GM12878 (cell line): ENCODE measurements around the gene COL5A3.

Experiments
- CTCF ChIP-seq, 3 experiments: IDR thresholded peaks in 2 of 3; conservative IDR thresholded peaks in 1 of 3; 2 replicates each; pipeline ENCODE4 v1.5.1; 2011; ENCODE audit warnings: low read depth in 3 of 3, low read length in 3 of 3, mild to moderate bottlenecking in 3 of 3, control low read depth in 2 of 3, moderate library complexity in 2 of 3, inconsistent platforms in 1 of 3, mixed read lengths in 1 of 3; ENCODE audit not compliant: control insufficient read depth in 2 of 3, insufficient read depth in 1 of 3; ENCODE audit errors: extremely low read depth in 1 of 3
- FOXM1 ChIP-seq: IDR thresholded peaks from 2 replicates; pipeline ENCODE4 v1.6.1; 2012; ENCODE audit warnings: low read depth, mild to moderate bottlenecking, inconsistent platforms, low read length, moderate library complexity
- GABPA ChIP-seq: IDR thresholded peaks from 2 replicates; pipeline ENCODE4 v1.6.1; 2014; ENCODE audit warnings: antibody characterized with exemption, low read depth, mild to moderate bottlenecking, inconsistent platforms
- POLR2A ChIP-seq: IDR thresholded peaks from 2 replicates; pipeline ENCODE4 v1.6.1; 2011; ENCODE audit warnings: low read depth, mild to moderate bottlenecking, low read length
- RCOR1 ChIP-seq: conservative IDR thresholded peaks from 2 replicates; pipeline ENCODE4 v1.6.1; 2012; ENCODE audit warnings: low read depth, low read length, improper control_type of control experiment
- REST ChIP-seq: IDR thresholded peaks from 2 replicates; pipeline ENCODE4 v1.6.1; 2012; ENCODE audit warnings: mild to moderate bottlenecking, low read depth, low read length
- SIN3A ChIP-seq: IDR thresholded peaks from 2 replicates; pipeline ENCODE4 v1.6.1; 2012; ENCODE audit warnings: low read depth, low read length, improper control_type of control experiment
- SRF ChIP-seq, 2 experiments: IDR thresholded peaks; 2 replicates each; pipeline ENCODE4 v1.6.1; 2011; ENCODE audit warnings: low read depth in 2 of 2, low read length in 2 of 2, mild to moderate bottlenecking in 1 of 2, moderate library complexity in 1 of 2
- STAT1 ChIP-seq: fragments of 450-650 bp; conservative IDR thresholded peaks from 2 replicates; pipeline ENCODE4 v1.6.1; 2014; ENCODE audit warnings: antibody characterized with exemption, mild to moderate bottlenecking
- TBL1XR1 ChIP-seq: IDR thresholded peaks from 2 replicates; pipeline ENCODE4 v1.6.1; 2012; ENCODE audit warnings: low read depth, low read length, improper control_type of control experiment

DNA sequence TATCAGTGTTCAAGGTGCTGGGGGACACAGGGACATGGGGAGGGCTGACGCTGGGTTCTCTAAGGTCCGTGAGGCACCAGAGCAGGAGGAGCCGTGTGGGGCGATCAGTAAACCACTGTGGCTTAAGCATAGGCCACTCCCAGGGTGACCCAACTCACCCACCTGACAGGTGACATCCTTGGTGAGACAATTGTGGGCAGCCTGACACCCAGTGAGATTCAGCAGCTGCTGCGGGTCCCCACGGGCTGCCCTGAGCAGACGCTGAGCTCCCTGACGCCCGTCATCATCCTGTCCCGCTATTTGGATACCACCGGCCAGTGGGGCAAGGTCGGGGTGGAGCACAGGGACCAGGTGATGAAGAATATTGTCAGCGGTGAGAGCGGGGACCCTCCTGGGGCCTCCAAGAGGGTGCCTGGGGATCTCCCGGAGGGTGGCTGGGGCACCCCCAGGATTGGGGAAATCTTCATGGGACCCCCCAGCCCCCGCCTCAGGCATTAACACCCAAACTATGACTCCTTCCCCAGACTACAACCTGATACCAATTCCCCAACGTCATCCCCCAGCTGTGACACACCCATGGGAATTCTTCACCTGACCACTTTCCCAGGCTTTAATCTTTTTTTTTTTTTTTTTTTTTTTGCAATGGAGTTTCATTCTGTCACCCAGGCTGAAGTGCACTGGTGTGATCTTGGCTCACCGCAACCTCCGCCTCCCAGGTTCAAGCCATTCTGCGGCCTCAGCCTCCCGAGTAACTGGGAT is 42.5 kb upstream of the COL5A3 start:
- TF ChIP-seq POLR2A, result no peak
- TF ChIP-seq RCOR1, result no peak
- no peak for TF ChIP-seq CTCF (IDR thresholded peaks at IDR 0.05 in 2 of 3, conservative IDR thresholded peaks at IDR 0.05 in 1 of 3; ENCODE audit: control insufficient read depth in 2 of 3, extremely low read depth in 1 of 3, insufficient read depth in 1 of 3, low read depth in 3 of 3, low read length in 3 of 3)
- no peak for TF ChIP-seq STAT1
- TF ChIP-seq SIN3A, result no peak
- no peak for TF ChIP-seq SRF (IDR thresholded peaks at IDR 0.05; ENCODE audit: low read depth in 2 of 2, low read length in 2 of 2)
- no peak for TF ChIP-seq FOXM1
- TF ChIP-seq TBL1XR1, result no peak
- TF ChIP-seq REST, result no peak
- no peak for TF ChIP-seq GABPA
